DOHH2 (cell line): ENCODE results near the gene FBN1.
A peak's percentile ranks its signal among the peaks of the same experiment; 100 is the strongest.

Experiments
- H3F3A ChIP-seq: fragments of 200-600 bp; sonication (generic), shearing (Covaris generic); 2 replicates; pipeline ENCODE4 v1.6.0; 2016; ENCODE audit warnings: antibody characterized with exemption, mild to moderate bottlenecking; ENCODE audit not compliant: control insufficient read depth, insufficient read depth
- H3K27ac ChIP-seq: fragments of 200-600 bp; sonication (generic); 2 replicates; pipeline ENCODE4 v1.5.1; 2014; ENCODE audit warnings: low read depth, mild to moderate bottlenecking, low read length, moderate library complexity
- H3K27me3 ChIP-seq: fragments of 200-600 bp; sonication (generic); 2 replicates; pipeline ENCODE4 v1.6.1; 2014; ENCODE audit warnings: mild to moderate bottlenecking, low read length, mixed read lengths; ENCODE audit not compliant: control insufficient read depth
- H3K36me3 ChIP-seq: fragments of 200-600 bp; sonication (generic); 2 replicates; pipeline ENCODE4 v1.6.1; 2014; ENCODE audit warnings: mild to moderate bottlenecking, low read length, moderate library complexity, mixed read lengths; ENCODE audit not compliant: control insufficient read depth
- H3K4me1 ChIP-seq: fragments of 200-600 bp; sonication (generic); 2 replicates; pipeline ENCODE4 v1.6.1; 2014; ENCODE audit warnings: mild to moderate bottlenecking, low read length, mixed read lengths; ENCODE audit not compliant: control insufficient read depth
- H3K4me2 ChIP-seq: fragments of 200-600 bp; sonication (generic); 2 replicates; pipeline ENCODE4 v1.6.0; 2014; ENCODE audit warnings: mild to moderate bottlenecking, low read length, moderate library complexity
- H3K4me3 ChIP-seq: fragments of 200-600 bp; sonication (generic); 2 replicates; pipeline ENCODE4 v1.5.1; 2014; ENCODE audit warnings: mild to moderate bottlenecking, low read length, mixed read lengths
- H3K79me2 ChIP-seq: fragments of 200-600 bp; sonication (generic); 2 replicates; pipeline ENCODE4 v1.6.1; 2014; ENCODE audit warnings: mild to moderate bottlenecking, low read length, mixed read lengths; ENCODE audit not compliant: control insufficient read depth
- H3K9me2 ChIP-seq: fragments of 200-600 bp; sonication (generic); replicated peaks from 2 replicates; pipeline ENCODE4 v1.6.1; 2014; ENCODE audit warnings: mild to moderate bottlenecking, low read length, mixed read lengths; ENCODE audit not compliant: control insufficient read depth
- H3K9me3 ChIP-seq: fragments of 200-600 bp; sonication (generic); 2 replicates; pipeline ENCODE4 v1.6.1; 2014; ENCODE audit warnings: antibody characterized with exemption, low read length, mixed read lengths; ENCODE audit not compliant: control insufficient read depth, insufficient read depth
- H4K20me1 ChIP-seq: fragments of 200-600 bp; sonication (generic); 2 replicates; pipeline ENCODE4 v1.6.0; 2014; ENCODE audit warnings: low read depth, mild to moderate bottlenecking, antibody characterized with exemption, low read length, moderate library complexity; ENCODE audit not compliant: control insufficient read depth, insufficient read depth
- EZH2phosphoT487 ChIP-seq: fragments of 200-600 bp; sonication (generic); IDR thresholded peaks from 2 replicates; pipeline ENCODE4 v1.6.1; 2017; ENCODE audit warnings: borderline replicate concordance, mild to moderate bottlenecking, antibody characterized with exemption, low read length, moderate library complexity, mixed read lengths
- TF ChIP-seq, protein P1 (sequence below): fragments of 200-600 bp; sonication (generic); IDR thresholded peaks from one replicate; pipeline ENCODE4 v1.5.1; 2014; ENCODE audit warnings: antibody characterized with exemption, mild to moderate bottlenecking, low read depth, low read length; ENCODE audit not compliant: poor library complexity, severe bottlenecking

FBN1 gene

DNA sequence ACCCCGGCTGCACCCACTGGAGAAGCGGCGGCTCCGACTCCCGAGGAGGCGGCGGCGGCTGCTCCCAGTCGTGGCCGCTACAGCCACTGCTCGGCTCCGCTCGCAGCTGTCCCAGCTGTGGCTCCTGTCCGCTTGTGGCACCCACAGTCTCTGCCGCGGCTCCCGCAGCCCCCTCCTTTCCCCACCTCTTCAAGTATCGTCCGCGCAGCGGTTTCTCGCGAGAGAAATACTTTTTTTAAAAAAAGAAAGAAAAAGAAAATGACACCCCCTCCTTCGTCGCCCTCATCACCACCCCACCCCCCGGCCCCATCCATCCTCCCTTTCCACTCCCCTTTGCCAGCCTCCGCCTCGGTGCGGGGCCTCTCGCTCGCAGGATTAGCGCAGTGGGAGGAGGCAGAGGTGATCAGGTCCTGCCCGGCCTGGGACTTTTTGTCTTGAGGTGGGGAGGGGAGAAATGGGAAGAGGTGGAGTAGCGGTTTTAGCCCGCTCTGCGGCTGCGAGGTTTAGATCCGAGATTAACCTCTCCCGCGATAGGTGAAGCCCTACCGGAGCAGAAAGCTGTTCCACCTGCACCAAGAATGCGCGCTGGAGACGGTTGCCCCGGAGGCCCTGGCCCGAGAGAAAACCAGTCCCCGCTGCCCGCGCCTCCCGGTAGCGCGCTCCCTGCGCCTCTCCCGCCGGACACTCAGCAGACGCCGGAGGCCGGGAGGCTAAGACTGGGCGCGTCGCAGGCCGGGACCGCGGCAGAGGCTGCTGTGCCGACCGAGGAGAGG, at the start of gene FBN1:
FBN1 (minus strand) TSS at position 152 of the 773 bp plus-strand sequence. CDS start 940 bp downstream, outside the sequence.
- Histone ChIP-seq H4K20me1 (no peaks in the 10 kb centered on the region), H3K9me2 (no peaks in the 10 kb centered on the region), H3K27ac (no peak within 1 kb of the TSS), H3F3A (no peaks in the 10 kb centered on the region), H3K4me1 (no peaks in the 10 kb centered on the region), H3K9me3 (no peaks in the 10 kb centered on the region), H3K36me3 (no peaks in the 10 kb centered on the region), H3K79me2 (no peaks in the 10 kb centered on the region), H3K4me3 (peak within 1 kb of the TSS; percentile 35; the same call in 1 of the 2 replicates), H3K27me3 (peaks cover 34% of the 10 kb centered on the region), H3K4me2 (peak within 1 kb of the TSS; percentile 26)
- no peak; the same call in 1 of the 2 replicates for TF ChIP-seq EZH2phosphoT487
- TF ChIP-seq, protein P1, sequence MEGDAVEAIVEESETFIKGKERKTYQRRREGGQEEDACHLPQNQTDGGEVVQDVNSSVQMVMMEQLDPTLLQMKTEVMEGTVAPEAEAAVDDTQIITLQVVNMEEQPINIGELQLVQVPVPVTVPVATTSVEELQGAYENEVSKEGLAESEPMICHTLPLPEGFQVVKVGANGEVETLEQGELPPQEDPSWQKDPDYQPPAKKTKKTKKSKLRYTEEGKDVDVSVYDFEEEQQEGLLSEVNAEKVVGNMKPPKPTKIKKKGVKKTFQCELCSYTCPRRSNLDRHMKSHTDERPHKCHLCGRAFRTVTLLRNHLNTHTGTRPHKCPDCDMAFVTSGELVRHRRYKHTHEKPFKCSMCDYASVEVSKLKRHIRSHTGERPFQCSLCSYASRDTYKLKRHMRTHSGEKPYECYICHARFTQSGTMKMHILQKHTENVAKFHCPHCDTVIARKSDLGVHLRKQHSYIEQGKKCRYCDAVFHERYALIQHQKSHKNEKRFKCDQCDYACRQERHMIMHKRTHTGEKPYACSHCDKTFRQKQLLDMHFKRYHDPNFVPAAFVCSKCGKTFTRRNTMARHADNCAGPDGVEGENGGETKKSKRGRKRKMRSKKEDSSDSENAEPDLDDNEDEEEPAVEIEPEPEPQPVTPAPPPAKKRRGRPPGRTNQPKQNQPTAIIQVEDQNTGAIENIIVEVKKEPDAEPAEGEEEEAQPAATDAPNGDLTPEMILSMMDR = no peak

DNA sequence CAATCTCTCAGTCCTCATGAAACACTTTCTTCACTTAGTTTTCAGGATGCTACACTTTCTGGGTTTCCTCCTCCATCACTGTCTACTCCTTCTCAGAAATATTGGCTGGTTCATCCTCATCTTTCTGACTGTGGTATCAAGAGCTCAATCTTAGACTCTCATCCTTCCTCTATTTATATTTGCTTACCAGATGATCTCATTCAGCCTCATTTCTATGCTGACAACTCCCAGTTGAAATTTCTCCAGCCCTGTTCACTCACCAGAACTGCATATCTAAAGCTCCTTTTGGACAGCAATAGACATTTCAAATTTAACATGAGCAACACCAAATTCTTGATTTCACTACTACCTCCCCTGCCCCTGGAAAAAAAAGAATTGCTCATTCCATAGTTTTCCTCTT, 48.0 kb upstream of the FBN1 start:
- Histone ChIP-seq H3K27ac (no peak overlapping the region), H3K9me2 (no peaks in the 10 kb centered on the region)

DNA sequence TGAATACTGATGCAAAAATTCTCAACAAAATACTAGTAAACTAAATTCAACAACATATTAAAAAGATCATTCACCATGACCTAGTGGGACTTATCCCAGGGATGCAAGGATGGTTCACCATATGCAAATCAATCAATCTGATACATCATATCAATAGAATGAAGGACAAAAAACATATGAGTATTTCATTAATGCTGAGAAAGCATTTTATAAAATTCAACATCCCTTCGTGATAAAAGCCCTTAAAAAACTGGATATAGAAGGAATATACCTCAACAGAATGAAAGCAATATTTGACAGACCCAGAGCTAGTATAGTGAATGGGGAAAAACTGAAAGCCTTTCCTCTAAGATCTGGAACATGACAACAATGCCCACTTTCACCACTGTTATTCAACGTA, 43.0 kb upstream of the FBN1 start:
- H4K20me1 ChIP-seq = no peaks in the 10 kb centered on the region
- no peak overlapping the region for H3K27ac ChIP-seq
- no peaks in the 10 kb centered on the region for H3K36me3 ChIP-seq
- H3K9me3 ChIP-seq = no peaks in the 10 kb centered on the region
- TF ChIP-seq, protein P1 = no peak
- TF ChIP-seq EZH2phosphoT487 = no peak
- H3K4me1 ChIP-seq = no peaks in the 10 kb centered on the region
- no peaks in the 10 kb centered on the region for H3K9me2 ChIP-seq
- no peaks in the 10 kb centered on the region for H3K79me2 ChIP-seq
- no peaks in the 10 kb centered on the region for H3K27me3 ChIP-seq
- H3F3A ChIP-seq = no peaks in the 10 kb centered on the region
- no peak overlapping the region for H3K4me3 ChIP-seq
- H3K4me2 ChIP-seq = no peak overlapping the region

More for the DNA sequence above, 48.0 kb upstream of the FBN1 start:
- no peaks in the 10 kb centered on the region for H3K9me3 ChIP-seq
- H3K4me1 ChIP-seq = peaks cover 6% of the 10 kb centered on the region
- no peaks in the 10 kb centered on the region for H3K27me3 ChIP-seq
- H3K4me2 ChIP-seq = no peak overlapping the region
- no peaks in the 10 kb centered on the region for H3K79me2 ChIP-seq
- no peaks in the 10 kb centered on the region for H3F3A ChIP-seq
- H3K4me3 ChIP-seq = no peak overlapping the region
- no peaks in the 10 kb centered on the region for H3K36me3 ChIP-seq
- TF ChIP-seq, protein P1 = no peak
- TF ChIP-seq EZH2phosphoT487 = no peak
- H4K20me1 ChIP-seq = no peaks in the 10 kb centered on the region
